Panc1 (cell line): ENCODE data around the gene FBXL17.

Source experiments
- POLR2AphosphoS5 ChIP-seq: IDR thresholded peaks from 2 replicates; pipeline ENCODE4 v1.6.1; 2012; ENCODE audit warnings: mild to moderate bottlenecking, low read depth, low read length, moderate library complexity
- SIN3A ChIP-seq: IDR thresholded peaks from 2 replicates; pipeline ENCODE4 v1.6.1; 2012; ENCODE audit warnings: low read depth, mild to moderate bottlenecking, low read length, moderate library complexity, borderline replicate concordance; ENCODE audit not compliant: insufficient read depth
- TCF7L2 ChIP-seq: IDR thresholded peaks from 2 replicates; pipeline ENCODE4 v1.6.1; 2011; ENCODE audit warnings: mild to moderate bottlenecking, low read depth, low read length, inconsistent platforms
- TF ChIP-seq, protein P1 (sequence below): fragments of 450-650 bp; IDR thresholded peaks from 2 replicates; pipeline ENCODE4 v1.5.1; 2017; ENCODE audit warnings: mild to moderate bottlenecking
- TF ChIP-seq, protein P2 (sequence below), 2 experiments: IDR thresholded peaks; 2 replicates each; pipeline ENCODE4 v1.6.1; 2011 to 2012; ENCODE audit warnings: low read depth in 2 of 2, control low read depth in 1 of 2, low read length in 1 of 2, mild to moderate bottlenecking in 1 of 2, moderate library complexity in 1 of 2; ENCODE audit not compliant: insufficient read depth in 1 of 2

DNA sequence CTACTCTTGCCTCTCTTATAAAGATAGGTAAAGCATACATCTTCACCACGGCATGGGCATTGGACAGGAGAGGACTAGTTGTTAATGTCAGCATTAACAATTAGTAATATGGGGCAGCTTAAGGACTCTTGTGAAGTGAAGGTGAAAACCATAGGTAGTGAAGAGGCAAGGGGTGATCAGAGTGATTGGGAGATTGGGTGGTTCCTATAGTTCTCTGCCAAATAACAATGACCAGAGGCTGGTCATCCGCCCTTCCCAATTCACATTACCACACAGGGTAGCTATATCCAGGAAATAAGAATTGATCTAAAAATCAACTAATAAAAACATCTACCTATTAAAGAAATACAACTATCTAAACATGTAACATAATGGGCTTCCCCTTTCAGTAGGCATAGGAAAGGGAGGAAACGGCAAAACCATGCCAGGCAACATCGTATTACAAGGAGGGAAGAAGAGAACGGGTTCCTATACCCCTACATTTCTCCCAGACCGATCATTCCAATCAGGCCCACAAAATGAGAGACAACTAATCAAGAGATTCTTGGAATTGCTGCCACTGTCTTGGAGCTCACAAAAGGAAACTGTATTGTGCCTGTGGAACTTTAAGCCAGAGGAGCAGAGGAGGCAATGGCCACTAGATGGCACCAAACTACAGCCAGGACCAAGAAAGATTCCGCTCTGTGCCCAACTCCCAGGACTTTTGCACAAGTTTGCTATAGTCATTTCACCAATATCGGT is 121.6 kb downstream of the FBXL17 start:
- TF ChIP-seq, protein P1, sequence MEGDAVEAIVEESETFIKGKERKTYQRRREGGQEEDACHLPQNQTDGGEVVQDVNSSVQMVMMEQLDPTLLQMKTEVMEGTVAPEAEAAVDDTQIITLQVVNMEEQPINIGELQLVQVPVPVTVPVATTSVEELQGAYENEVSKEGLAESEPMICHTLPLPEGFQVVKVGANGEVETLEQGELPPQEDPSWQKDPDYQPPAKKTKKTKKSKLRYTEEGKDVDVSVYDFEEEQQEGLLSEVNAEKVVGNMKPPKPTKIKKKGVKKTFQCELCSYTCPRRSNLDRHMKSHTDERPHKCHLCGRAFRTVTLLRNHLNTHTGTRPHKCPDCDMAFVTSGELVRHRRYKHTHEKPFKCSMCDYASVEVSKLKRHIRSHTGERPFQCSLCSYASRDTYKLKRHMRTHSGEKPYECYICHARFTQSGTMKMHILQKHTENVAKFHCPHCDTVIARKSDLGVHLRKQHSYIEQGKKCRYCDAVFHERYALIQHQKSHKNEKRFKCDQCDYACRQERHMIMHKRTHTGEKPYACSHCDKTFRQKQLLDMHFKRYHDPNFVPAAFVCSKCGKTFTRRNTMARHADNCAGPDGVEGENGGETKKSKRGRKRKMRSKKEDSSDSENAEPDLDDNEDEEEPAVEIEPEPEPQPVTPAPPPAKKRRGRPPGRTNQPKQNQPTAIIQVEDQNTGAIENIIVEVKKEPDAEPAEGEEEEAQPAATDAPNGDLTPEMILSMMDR: peak; percentile 96
- TF ChIP-seq POLR2AphosphoS5 (no peak), SIN3A (no peak), TCF7L2 (no peak)
- TF ChIP-seq, protein P2, sequence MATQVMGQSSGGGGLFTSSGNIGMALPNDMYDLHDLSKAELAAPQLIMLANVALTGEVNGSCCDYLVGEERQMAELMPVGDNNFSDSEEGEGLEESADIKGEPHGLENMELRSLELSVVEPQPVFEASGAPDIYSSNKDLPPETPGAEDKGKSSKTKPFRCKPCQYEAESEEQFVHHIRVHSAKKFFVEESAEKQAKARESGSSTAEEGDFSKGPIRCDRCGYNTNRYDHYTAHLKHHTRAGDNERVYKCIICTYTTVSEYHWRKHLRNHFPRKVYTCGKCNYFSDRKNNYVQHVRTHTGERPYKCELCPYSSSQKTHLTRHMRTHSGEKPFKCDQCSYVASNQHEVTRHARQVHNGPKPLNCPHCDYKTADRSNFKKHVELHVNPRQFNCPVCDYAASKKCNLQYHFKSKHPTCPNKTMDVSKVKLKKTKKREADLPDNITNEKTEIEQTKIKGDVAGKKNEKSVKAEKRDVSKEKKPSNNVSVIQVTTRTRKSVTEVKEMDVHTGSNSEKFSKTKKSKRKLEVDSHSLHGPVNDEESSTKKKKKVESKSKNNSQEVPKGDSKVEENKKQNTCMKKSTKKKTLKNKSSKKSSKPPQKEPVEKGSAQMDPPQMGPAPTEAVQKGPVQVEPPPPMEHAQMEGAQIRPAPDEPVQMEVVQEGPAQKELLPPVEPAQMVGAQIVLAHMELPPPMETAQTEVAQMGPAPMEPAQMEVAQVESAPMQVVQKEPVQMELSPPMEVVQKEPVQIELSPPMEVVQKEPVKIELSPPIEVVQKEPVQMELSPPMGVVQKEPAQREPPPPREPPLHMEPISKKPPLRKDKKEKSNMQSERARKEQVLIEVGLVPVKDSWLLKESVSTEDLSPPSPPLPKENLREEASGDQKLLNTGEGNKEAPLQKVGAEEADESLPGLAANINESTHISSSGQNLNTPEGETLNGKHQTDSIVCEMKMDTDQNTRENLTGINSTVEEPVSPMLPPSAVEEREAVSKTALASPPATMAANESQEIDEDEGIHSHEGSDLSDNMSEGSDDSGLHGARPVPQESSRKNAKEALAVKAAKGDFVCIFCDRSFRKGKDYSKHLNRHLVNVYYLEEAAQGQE (IDR thresholded peaks at IDR 0.05; ENCODE audit: insufficient read depth in 1 of 2, low read depth in 2 of 2, low read length in 1 of 2): no peak
